Sigmoid colon (tissue), 3 donors: Measurements from ENCODE around the gene RBFOX2.

Experiments
- CTCF ChIP-seq, 4 experiments: fragments of 450-650 bp in 3 of 4; fragments of 200-600 bp in 1 of 4; IDR thresholded peaks; one replicate each; pipeline ENCODE4 v1.5.1; 2016 to 2019; ENCODE audit warnings: antibody characterized with exemption in 4 of 4, mild to moderate bottlenecking in 3 of 4, moderate library complexity in 2 of 4
- POLR2A ChIP-seq, 2 donors: fragments of 450-650 bp; IDR thresholded peaks; one replicate each; pipeline ENCODE4 v1.6.1; 2016; ENCODE audit warnings: antibody characterized with exemption in 2 of 2, mild to moderate bottlenecking in 2 of 2, moderate library complexity in 2 of 2

- TF ChIP-seq POLR2A (IDR thresholded peaks at IDR 0.05) (no peak), CTCF (IDR thresholded peaks at IDR 0.05) (no peak)
These were observed 301.7 kb downstream of the RBFOX2 start for GRCh38 chr22:35726933-35727332.
